Medulla oblongata (tissue), 1 donor: ENCODE measurements around the gene GPC6.

Source experiments
- DNase-seq: peaks from one replicate; pipeline ENCODE4 v3.0.0-alpha.2; 2015; ENCODE audit errors: extremely low spot score

Gene GPC6

GRCh38 chr13:93230261-93230855, 3.8 kb downstream of the GPC6 start:
- DNase-seq = no peak

GRCh38 chr13:93231867-93232266, 5.3 kb downstream of the GPC6 start:
- no peak for DNase-seq

GRCh38 chr13:93233997-93234416, 7.4 kb downstream of the GPC6 start:
- no peak for DNase-seq

- no peak for DNase-seq
Measured at GRCh38 chr13:93234459-93234858, 7.9 kb downstream of the GPC6 start.

GRCh38 chr13:93235258-93236015, 8.8 kb downstream of the GPC6 start:
- DNase-seq = no peak

DNA sequence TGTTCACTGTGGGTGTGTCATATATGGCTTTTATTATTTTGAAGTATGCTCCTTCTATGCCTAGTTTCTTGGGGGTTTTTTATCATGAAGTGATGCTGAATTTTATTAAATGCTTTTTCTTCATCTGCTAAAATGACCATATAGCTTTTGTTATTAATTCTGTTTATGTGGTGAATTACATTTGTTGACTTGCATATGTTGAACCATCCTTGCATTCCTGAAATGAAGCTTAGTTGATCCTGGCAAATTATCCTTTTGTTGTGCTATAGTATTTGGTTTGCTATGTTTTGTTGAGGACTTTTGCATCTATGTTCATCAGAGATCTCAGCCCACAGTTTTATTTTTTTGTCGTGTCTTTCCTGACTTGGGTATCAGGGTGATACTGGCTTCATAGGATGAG, 12.1 kb downstream of the GPC6 start:
- no peak for DNase-seq

- DNase-seq = no peak
Measured at GRCh38 chr13:93243375-93244063, 16.9 kb downstream of the GPC6 start.

DNA sequence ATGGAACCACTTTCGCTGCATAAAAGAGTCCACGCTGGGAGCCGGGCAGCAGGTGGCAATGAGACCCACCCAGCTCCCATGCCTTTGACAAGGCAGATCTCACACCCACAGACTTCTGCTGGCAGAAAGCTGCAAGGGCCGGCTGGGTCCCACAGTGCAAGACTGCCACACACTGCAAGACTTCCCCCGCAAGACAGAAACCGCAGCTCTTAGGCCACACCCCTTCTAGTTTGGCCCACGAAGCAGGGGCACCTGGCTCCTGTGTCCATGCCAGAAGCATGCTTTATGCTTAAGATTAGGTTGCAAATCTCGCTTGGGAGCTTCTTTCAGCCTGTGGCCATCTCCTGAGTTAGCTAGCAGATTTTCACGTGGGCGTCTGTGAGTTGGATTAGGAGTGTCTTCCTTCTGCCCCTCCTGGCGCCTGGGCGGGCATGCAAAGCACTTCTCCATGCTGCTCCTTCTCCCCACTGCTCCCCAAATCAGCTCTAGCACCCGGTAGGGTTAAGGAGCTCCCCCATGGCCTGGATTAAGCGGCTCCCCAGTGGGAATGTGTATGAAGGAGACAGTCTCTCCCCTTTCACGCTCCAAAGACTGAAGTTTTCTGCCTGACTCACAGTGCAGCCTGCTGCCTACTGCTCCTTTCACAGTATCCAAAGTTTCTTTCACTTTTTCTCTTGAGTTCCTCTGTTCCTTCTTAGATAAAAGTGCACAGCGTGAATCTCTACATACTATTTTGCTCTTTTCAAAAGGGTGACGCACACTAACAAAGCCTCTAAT, 17.7 kb downstream of the GPC6 start:
- DNase-seq = no peak

DNA sequence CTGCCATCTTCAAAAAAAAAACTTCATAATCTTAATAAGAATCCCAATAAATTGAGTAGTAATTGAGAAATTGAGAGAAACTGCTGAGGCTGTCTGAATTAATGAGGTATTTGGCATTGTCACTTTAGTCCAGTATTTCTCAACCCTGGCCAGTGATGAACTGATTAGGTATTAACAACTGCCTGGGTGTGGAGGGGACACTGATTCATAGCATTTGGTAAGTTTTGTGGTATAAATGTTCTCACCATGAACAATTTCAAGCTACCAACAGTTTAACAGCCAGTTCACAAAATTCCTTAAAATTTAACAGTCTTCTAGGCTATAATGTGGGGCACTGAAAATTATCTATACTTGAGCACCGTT, 18.3 kb downstream of the GPC6 start:
- no peak for DNase-seq

- DNase-seq = no peak
Measured at GRCh38 chr13:93246069-93246468, 19.5 kb downstream of the GPC6 start.

GRCh38 chr13:93248627-93249047, 22.0 kb downstream of the GPC6 start:
- peak; percentile 38 for DNase-seq

GRCh38 chr13:93249364-93250306, 23.0 kb downstream of the GPC6 start:
- DNase-seq = no peak

GRCh38 chr13:93254775-93255174, 28.2 kb downstream of the GPC6 start:
- no peak for DNase-seq

DNA sequence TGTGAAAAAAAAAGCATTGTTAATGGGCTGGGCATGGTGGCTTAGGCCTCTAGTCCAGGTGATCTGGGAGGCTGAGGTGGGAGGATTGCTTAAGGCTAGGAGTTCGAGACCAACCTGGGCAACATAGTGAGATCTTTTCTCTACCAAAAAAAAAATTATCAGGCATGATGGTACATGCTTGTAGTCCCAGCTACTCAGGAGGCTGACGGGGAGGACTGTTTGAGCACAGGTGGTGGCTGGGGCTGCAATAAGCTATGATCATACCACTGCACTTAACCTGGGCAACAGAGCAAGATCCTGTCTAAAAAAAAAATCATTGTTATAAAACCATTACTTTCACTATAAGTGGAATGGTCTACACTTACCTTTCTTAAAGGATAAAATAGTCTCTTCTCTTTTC, 30.4 kb downstream of the GPC6 start:
- no peak for DNase-seq

GRCh38 chr13:93259527-93260080, 33.0 kb downstream of the GPC6 start:
- no peak for DNase-seq

DNA sequence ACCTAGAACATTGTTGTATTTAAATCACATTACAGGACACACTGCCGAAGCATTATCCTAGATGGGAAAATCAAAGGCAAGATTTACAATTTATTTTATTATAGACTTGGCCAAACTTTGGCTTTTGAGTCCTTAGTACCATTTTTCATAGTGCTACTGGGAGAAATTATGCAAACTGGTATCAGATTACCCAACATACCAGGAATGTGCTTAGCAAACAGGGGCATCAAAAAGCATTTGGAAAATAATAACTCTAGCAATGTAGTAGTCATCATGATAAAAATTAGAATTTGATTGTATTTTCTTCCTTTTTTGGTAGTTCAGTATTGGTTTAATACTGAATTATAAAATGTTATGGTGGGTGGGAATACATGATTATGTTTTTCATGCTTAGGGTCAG, 34.0 kb downstream of the GPC6 start:
- DNase-seq = no peak

DNA sequence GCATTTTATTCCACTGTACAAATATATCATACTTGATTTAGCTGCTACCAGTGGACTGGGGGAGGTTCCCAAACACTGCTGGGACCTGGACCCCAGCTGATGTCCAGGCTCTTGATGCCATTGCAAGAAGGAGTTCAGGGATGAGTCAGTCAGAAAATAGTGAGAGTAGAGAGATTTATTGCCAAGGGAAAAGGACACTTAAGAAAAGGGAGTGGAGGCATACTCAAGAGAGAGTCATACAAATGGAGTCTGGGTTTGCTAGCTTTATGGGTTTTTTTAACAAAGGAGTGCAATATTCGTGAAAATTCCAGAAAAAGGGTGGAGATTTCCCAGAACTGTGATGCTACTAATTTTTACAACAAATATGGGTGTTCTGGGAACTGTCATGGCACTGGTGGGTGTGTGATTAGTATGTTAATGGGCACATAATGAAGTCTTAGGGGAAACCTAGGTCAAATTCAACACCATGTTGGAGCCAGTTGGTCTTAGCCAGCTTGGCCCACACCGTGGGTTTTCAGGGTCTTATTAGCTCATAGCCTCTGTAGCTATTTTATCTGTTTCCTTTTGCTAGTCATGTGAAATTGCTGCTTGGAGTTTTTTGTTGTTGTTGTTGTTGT, 36.2 kb downstream of the GPC6 start:
- no peak for DNase-seq

DNA sequence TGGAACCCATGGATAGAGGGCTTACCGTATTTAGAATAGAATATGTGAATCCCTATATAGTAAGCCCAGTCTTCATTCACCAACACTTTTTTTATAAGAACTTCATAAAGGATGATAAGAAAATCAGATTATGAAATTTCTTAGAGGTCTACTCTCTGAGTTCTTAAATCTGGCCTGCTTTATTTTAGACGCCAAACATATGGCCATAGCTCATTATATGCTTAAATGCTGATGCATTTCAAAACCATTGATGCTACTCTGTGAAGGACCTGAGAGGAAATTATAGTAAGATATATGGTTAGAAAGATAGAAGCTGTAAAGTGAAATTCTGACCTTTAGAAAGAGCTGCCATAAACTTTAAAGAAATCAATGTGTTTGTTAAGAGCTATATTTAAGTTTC, 38.3 kb downstream of the GPC6 start:
- DNase-seq = no peak

GRCh38 chr13:93265800-93266199, 39.2 kb downstream of the GPC6 start:
- no peak for DNase-seq

GRCh38 chr13:93266681-93267080, 40.1 kb downstream of the GPC6 start:
- DNase-seq = no peak
